ENCODE results near the gene AIM2.
"Not testable (repeated sequence)": the region's sequence is repeated elsewhere in the genome, so short reads cannot be mapped to it uniquely, and the experiment has no call there.

Gene AIM2, protein sequence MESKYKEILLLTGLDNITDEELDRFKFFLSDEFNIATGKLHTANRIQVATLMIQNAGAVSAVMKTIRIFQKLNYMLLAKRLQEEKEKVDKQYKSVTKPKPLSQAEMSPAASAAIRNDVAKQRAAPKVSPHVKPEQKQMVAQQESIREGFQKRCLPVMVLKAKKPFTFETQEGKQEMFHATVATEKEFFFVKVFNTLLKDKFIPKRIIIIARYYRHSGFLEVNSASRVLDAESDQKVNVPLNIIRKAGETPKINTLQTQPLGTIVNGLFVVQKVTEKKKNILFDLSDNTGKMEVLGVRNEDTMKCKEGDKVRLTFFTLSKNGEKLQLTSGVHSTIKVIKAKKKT

DNA sequence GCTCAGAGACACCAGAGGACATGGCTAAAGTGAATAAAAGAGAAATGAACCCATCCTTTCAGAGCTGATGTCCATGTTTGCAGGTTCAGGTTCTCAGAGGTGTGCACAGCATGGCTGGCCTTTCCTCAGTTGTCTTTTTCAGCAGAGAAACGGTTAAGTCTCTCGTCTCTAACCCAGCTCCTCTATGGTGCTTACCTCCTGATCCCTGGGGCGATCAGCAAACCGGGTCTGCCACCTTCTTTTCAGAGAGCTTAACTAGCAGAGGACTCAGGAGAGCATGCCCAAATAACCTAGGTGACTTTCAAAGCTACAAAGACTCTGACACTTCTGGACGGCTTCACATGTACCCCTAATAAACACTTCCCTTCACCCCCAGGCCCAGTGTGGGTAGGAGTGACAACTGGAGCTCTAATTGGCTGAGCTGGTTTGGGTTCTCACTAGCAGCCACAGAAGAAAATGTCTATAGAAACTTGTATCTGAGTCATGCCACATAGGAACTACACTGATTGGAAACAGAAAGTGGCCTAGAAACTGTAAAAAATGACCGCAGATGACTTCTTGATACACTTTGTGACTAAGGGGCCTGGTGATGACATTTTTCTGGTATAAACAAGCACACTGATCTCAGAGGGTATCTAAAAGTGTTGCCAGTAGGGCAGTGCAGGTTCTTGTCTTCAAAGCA, at the start of gene AIM2:
Gene AIM2, minus strand, starts transcription at position 329 of the 682 bp plus-strand sequence. CDS start 3,267 bp downstream, outside the sequence.
- peak; percentile 94 for DNase-seq

DNA sequence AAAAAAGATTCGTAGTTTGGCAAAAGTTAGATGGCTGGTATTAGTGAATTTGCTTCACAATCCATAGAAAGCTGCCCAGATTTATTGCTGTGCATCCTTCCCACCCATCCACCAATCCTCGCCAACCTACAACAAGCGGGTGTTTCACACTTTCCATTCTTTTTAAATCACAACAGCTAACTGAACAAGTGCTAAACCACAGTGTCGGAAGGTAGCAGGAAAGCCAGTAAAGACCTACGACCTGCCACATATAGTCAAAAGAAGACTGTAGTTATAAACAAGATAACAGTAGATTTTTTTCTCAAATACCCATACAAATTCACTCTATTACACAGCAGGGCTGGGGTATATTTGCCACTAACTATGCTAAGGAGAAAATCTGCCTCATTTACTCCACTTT, 47.0 kb upstream of the AIM2 start:
- no peak for DNase-seq

DNA sequence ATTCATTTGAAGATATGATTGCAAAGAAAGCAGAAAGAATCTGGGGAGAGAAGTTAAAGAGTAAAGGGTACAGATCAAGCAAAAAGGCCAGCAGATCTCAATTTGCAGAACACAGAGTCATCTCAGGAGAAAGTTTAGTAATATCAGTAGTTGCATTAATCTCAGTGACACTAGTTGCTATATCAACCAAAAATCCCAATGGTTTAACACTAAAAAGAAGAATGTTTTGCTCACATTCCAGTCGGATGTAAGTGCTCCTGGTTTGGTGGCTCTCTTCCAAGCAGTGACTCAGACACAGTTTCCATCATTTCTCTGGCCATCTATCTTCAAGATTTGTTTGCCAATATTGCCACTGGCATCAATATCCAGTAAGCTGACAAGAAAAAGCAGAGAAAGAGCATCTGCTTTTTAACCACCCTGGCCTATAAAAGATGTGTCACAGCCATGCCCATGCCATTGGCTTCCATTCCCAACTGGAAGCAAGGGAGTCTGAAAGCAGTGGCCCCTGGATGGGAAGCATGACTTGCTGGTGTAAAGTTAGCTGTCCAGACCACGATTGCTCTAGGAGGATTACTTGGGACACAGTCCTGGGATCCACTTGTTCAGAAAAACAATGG, 45.5 kb upstream of the AIM2 start:
- DNase-seq, result no peak

DNA sequence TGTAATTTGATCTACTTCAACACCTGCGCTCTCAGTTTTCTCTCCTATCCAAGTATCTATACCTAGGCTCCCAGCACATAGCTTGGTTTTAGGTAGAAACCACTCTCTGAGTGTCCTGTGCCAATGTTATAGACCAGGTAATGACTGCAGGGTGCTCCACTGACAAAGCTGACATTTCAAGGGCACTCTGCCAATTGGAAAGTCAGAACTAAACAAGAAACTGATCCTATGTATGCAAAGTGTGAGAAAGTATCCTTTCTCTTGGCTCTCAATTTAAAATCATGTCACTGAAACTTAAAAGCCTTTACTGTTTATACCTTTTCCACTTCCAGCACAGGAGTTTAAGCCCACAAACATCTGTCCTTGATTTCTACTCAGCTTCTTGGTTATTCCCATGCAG, 45.0 kb upstream of the AIM2 start:
- no peak for DNase-seq

DNA sequence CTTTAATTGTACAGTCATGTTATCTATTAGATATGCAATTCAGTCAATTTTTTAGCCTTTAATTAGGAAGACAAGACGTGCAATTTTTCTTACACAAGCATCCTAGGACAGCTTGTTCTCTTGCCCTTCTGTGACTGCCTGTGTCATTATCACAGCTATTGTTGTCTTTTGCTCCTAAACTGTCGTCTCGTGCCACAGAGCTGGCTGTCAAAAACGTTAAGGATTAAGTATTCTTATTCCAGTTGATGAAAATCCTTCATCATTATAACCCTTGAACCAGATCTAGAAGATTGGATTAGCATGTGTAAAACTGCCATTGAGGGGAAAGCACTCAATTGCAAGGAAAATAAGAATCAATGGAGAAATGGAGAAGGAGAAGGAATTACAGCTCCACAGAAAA, 43.8 kb upstream of the AIM2 start:
- no peak for DNase-seq

DNA sequence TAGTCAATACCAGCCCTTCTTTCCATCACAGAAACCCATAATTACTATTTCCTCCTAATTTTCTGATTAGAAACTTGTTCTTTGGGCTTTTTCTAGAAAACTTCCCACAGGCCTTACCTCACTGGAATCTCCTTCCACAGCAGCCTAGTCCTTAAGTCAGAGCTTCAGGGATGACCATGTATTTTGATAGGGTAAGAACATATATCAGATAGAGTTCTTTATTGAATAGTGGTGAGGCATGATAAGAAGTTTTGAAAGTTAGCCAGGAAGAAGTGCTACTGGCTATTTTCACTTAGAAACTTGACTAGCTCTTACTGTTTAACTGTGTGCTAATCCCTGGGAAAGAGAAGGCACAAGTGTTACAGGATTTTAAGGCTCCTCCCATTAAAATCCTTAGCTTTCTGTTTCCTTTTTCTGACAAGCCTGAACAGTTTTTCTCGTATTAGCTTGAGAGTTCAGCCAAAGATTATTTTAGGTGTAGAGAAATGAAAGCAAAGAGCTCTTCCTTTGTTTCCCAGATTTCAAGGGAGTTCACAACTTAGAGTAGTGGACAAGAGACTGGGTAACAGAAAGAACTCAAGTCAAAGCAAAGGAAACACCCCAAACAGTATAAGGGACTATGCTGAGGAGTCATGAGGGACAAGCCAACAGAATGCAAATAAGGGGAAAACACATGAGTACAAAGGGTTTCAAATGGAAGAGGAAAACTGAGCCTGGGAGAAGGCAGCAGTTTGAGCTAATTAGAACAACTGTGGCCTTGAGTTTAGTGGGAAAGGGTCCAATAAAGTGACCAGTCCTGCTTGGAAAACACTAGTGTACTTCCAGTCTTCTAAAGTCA, 37.2 kb upstream of the AIM2 start:
- no peak for DNase-seq

DNA sequence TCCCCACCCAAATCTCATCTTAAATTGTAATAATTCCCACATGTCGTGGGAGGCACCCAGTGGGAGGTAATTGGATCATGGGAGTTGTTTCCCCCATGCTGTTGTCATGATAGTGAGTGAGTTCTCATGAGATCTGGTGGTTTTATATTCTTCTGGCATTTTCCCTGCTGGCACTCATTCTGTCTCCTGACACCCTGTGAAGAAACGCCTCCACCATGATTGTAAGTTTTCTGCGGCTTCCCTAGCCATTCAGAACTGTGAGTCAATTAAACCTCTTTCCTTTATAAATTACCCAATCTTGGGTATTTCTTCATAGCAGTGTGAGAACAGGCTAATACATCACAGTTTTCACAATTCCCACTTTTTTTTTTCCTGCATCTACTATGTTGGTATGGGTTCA, 26.5 kb upstream of the AIM2 start:
- DNase-seq, result not testable (repeated sequence)

DNA sequence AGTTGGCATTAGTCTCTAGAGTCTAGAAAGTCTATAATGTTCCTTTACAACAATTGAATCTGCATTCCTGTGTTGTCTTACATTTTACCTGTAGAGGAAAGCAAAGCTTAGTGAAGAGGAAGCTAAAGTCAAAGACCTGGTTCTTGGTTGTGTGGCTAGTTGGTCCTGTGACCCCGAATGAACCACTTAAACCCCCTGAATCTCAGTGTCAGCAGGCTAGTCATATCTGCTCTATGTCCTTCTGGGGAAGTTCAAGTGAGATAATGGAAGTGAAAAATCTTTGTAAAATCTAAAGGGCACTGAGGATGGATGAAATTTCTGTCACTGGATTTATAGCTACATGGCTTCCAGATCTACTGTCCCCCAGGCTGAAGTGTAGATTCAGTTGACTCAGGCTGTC, 24.0 kb upstream of the AIM2 start:
- DNase-seq, result no peak

DNA sequence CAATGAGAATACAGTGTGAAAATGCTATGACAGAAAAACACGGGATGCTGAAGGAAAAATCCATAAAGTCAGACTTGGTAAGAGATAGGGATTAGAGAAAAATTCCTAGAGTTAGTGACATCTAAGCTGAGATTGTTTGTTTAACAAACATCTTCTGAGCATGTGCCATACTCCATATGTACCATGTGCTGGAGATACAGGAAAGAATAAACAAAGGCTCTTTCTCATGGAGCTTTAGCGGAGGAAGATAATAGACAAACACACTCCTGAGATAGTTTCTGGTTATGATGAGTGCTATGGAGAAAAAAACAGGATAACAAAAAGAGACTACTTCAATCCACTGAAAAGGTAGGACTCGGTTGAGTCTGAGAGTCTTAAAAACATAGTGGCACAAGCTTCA, 22.0 kb upstream of the AIM2 start:
- DNase-seq, result no peak

DNA sequence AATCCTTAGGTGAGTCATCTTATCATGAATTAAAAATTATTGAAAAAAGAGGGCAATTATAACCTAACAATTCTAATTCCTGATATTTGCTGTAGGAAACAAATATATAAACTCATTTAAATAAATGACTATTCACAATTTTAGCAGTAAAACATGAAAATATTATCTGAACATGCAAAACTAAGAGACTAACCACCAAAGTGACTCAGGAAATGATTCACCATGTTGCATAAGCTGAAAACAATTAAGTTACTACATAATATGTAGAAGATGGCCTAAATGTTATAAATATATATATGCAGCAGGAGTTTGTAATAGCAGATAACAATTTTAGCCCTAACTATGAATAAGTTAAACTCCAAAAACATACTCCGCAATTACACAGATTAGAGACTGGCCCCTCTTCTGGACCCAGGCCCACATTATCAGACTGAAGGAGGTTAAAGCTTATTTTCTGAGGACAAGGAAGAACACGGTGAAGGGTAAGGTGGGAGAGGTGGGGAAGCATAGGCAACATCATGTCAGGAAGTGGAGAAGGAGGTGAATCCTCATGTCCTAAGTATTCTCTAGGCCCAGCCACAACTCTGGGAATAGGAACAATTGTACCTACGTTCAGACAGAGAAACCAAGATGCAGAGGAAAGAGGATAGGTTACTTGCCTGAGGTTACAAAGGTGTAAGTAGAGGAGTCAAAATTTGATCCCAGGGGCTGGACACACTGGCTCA, 15.6 kb upstream of the AIM2 start:
- DNase-seq, result peak; percentile 23

DNA sequence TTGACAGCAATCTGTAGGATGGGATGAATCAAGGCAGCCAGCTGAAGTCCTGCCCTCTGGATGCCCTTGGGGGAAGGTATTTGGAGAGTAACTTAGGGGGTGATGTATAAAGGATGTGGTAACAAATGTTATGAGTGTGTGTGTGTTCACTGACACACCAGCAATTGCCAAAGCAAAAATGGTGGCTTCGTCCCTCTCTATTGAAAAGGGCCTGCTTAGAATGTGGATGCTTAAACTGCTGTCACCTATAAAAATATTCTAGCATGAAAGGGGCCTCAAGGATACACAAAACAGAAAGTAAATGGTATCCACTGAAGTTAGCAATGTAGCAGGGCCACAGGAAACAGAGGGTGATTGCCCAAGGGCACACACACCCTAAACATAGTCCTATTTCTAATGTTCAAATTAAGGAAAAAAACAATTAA, 15.1 kb upstream of the AIM2 start:
- no peak for DNase-seq

DNA sequence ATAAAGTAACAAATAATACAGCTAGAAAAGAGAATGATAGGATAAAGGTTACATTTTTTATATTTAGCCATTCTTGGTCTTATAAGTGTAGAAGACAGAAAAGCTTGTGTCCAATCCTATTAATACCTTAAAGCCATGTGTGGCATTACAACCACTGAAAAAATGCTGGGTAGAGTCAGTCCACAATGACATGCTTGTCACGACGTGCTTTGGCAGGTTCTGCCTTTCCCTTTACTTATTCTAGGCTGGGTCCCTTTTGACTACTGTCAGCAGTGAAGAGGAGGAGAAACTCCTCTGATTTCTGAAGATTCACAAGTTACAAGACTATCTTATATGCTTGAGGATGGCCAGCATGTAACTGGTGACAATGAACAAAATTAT, 14.6 kb upstream of the AIM2 start:
- no peak for DNase-seq

DNA sequence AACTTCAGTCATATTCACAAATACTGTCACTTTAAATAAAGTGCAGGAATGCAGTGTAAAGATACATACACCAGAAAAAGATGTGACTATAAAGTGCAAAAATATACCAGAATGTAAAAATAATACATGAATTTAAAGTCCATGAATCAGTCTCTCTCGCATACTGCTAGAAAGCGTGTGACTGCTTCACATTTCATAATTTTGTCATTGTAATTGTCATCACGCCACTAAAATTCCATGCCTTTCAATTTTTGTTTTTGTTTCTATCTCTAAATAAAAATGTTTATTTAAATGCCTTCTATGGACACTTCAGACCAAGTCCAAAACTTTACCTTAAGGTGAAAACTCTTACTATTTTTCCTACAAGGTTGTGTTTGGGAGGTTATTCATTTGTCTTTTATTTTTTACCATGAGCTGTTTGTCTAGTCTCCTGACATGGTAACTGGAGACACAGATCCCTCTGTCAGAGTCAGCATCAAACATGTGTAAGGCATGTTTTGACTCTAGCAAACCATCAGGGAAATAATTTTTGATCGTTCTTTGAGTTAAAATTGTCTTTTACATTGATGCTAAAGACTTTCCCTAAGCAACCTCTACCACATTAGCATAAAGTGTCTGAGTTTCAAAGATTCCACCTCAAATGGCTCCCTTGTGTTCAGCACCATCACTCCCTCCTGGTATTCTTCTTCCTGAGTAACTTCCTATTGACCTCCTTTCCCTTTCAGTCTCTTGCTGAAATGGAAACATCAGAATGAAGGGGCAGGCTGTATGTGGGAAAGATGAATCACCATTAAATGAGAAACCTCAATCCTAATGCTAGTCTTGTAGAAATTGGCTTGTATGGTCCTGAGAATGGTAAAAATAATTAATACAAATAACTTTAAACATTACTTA, 14.0 kb upstream of the AIM2 start:
- DNase-seq, result no peak

DNA sequence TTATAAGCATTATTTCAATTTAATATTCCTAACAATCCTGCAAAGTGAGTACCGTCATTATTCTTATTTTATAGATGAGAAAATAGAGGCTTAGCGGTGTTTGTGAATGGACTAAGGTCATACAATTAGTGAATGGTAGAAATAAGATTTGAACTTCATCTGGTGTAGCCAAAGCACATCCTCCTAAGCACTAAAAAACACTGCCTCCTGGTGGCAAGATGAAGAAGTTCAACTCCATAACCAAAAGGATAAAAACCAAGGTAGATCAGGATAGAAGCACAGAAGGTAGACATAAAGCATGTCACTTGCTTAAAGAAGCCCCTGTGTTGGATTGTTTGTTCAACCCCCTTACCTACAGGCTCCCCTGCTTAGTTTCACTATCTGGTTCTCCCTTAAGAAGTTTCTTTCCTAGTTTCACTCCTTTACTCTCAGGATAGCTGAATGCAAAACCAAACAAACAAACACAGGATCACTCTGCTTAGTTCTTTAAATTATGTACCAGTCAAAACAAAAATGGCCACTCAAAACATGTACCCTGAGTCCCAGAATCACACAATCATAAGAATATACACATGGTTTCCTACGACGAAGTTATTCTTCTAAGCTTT, 12.7 kb upstream of the AIM2 start:
- peak; percentile 65 for DNase-seq

DNA sequence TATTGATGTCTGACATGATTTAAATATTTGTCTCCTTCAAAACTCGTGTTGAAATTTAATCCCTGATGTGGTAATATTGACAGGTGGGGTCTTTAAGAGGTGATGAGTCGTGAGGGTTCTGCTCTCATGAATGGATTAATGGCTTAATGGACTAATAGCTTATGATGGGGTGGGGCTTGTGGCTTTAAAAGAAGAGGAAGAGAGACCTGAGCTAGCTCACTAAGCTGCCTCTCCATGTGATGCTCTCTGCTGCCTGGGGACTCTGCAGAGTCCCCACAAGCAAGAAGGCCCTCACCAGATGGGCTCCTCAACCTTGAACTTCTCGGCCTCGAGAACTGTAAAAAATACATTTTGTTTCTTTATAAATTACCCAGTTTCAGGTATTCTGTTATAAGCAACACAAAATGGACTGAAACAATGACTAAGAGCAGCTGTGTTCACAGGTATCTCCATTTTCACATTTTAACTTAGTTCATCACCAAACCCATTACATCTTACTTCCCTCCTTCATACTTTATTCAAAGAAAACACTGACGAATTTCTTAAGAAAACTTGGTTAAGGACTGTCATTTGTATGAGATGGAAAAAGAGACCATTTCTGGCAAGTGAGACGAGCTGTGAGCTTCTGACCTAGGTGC, 12.1 kb upstream of the AIM2 start:
- no peak for DNase-seq

DNA sequence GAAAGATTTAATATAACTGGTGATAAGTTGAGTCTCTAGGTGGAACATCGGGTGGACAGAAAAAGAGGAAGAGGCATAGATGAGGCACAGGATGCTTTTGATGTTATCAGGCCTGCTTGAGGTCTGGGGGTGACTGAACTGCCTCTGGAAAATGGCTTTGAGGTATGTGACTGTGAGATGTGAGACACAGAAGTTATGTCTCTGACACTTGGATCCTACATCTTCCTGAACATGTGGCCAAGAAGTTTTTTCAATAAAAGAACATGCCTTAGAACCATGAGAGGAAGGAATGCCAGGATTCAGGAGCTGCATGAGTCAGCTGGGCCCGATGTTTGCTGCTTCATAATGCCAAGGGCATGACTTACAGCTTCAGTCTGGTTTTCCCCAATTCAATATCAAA, 11.5 kb upstream of the AIM2 start:
- no peak for DNase-seq

DNA sequence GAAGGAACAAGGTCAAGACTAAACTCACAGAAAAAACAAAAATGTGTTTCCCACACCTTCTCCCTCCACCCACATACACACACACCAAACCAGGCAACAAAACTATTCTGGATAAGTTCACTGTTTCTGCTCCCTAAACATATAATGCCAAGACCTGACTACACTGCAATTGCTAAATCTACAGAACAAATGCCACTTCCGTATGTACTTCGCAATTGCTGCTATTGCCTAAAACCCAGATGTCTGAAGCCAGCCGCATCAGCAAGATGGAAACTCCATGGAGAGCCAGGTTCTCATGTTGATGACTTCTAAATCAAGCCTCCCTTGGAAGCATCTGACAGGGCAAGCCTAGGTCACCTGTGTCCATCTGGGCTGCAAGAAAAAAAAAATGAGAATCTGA, 8.3 kb upstream of the AIM2 start:
- DNase-seq, result no peak

DNA sequence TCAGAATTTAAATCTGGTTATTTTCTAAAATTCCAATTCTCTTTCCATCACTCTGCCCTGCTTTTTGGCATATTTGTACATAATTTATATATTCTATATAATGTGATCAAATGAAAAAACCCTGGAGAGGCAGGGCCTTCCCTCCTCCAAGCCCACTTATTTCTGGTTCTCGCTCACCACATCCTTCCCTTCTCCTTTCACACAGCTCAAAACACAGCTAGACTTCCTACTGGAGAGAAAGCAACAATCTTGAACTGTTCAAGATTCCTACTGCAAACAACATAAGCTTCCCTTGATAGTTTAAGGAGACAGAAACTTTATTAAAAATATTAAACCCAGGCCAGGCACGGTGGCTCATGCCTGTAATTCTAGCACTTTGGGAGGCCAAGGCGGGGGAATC, 7.6 kb upstream of the AIM2 start:
- no peak for DNase-seq

DNA sequence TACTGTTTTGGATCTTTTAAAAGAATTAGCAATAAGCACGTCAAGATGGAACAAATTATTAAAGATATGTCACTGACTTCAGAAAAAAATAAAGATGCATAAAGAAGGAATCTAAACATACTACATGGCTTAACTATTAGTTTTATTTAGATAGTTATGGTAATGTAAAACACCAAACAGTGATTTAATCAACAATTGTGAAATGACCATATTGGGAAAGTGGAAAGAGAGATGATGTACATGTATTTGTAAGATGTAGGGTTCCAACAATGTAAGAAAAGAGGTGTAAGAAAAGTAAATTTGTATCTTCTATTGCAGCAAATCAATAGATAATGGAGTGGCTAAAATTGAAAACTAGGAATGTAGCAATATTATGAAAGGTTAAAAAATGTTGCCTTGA, 6.4 kb upstream of the AIM2 start:
- DNase-seq, result no peak

DNA sequence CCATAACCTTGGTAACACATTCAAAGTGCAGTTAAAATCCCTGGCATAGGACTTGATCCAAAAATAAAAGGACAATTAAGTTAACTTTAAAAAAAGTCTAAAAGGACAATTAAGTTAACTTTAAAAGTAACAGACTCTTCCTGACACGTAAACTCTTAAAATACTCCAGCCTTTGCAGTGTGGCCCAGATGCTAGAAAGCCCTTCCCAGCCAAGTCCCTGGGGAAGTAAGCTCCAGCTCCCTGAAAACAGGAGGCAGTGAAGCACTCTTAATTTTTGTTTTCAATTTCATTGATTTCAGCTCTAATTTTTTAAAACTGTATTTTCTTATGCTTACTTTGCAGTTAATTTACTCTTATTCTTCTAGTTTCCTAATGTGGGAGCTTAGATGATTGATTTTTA, 5.1 kb upstream of the AIM2 start:
- no peak for DNase-seq

DNA sequence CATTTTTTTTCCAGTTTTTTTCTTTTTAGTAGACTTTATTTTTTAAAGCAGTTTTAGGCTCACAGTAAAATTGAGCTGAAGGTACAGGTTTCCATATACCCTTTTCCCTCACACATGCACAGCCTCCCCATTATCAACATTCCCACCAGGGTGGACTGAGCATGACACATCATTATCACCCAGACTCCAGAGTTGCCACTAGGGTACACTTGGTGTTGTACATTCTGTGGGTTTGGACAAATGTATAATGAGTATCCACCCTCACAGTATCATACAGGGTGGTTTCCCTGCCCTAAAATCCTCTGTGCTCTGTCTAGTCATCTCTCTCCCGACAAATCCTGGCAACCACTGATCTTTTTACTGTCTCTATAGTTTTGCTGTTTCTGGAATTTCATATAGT, 3.0 kb upstream of the AIM2 start:
- no peak for DNase-seq

All from CD4-positive, alpha-beta T cell treated with Interleukin-4 for 4 hours (primary cell).